ENCODE results near the gene FOXI2.

The FOXI2 gene

DNA sequence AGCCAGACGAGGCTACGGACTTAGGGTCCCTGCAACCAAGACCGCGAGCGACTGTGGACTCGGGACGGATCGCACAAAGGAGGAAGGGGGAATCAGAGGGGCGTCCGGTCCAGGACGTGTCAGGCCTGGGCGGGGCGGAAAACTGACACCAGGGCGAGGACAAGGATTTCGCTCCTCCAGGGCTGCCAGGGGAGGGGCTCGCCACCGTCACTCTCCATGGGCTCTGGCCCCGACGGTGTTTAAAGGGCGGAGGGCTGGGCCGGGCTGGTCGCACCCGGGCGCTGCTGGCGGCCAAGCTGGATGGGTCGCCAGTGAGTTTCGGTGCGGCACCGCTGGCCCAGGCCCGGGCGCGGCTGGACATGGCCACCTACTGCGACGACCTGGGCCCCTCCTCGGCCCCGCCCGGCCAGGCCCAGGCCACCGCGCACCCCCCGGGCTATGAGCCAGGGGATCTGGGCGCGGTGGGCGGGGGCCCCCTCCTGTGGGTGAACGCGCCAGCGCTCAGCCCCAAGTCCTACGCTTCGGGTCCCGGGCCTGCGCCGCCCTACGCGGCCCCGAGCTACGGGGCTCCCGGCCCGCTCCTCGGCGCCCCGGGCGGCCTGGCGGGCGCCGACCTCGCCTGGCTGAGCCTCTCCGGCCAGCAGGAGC, at the start of gene FOXI2:
Gene FOXI2 (plus strand): TSS at position 271 of the 648 bp plus-strand sequence. CDS start 89 bp downstream, at position 360.
- H3K4me3 ChIP-seq (replicated peaks; ENCODE audit: low read depth, low read length) = no peak within 1 kb of the TSS

DNA sequence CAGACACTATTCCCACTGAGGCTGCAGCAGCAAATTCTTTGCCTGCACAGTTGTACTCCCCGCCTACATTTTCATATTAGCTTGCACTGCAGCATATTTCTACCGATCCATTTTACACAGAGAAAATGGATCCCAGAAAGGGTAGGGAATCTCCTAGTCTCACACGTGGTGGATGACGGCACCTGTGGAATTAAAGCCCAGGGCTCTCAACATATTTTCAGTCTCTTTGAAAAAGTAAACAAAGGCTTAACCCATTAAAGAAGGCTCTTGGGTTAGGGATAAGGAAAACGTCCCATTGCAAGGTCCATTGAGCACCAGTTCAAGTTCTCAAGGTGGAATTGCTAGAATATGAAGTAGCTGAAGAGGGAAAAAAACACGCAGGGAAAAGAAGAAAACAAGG, 49.4 kb upstream of the FOXI2 start:
- H3K4me3 ChIP-seq (replicated peaks; ENCODE audit: low read depth, low read length) = no peak overlapping the region
- TF ChIP-seq, protein P1, sequence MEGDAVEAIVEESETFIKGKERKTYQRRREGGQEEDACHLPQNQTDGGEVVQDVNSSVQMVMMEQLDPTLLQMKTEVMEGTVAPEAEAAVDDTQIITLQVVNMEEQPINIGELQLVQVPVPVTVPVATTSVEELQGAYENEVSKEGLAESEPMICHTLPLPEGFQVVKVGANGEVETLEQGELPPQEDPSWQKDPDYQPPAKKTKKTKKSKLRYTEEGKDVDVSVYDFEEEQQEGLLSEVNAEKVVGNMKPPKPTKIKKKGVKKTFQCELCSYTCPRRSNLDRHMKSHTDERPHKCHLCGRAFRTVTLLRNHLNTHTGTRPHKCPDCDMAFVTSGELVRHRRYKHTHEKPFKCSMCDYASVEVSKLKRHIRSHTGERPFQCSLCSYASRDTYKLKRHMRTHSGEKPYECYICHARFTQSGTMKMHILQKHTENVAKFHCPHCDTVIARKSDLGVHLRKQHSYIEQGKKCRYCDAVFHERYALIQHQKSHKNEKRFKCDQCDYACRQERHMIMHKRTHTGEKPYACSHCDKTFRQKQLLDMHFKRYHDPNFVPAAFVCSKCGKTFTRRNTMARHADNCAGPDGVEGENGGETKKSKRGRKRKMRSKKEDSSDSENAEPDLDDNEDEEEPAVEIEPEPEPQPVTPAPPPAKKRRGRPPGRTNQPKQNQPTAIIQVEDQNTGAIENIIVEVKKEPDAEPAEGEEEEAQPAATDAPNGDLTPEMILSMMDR (IDR thresholded peaks at IDR 0.05; ENCODE audit: low read depth, low read length, missing control alignments) = no peak
- DNase-seq (ENCODE audit: extremely low read depth, low read depth) = no peak

More for the DNA sequence above, at the start of gene FOXI2:
- no peak for DNase-seq (ENCODE audit: extremely low read depth, low read depth)
- TF ChIP-seq, protein P1 (IDR thresholded peaks at IDR 0.05; ENCODE audit: low read depth, low read length, missing control alignments) = no peak

DNA sequence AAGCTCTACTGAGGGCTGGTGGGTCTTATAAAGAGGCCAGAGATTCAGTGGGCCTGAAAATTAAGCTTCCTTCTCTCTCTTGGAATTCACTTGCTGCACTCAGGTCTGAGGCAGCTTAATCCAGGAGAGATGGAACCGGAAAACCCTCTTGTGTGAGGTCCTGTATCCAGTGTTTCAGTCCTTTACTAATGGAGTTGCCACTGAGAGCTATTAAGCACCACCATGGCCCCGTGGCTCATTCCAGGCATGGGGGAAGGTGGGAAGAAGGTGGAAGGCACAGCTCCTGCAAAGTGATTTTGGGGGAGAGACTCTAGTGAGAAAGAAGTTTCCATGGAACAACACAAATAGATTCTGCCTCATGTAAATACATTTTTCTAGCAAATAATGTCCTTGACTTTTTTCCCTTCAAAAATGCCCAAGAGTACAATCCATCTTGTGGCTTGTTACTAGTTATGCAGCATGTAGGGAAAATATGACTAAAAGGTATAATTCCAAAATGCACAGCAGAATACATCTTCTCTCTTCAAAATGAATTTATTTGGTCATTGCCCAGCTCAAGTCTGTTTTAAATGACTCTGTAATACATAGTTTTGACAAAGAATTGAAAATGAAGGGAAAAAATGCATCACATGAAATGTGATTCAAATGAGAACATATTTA, 46.7 kb upstream of the FOXI2 start:
- TF ChIP-seq, protein P1 (IDR thresholded peaks at IDR 0.05; ENCODE audit: low read depth, low read length, missing control alignments) = no peak
- DNase-seq (ENCODE audit: extremely low read depth, low read depth) = no peak
- no peak overlapping the region for H3K4me3 ChIP-seq (replicated peaks; ENCODE audit: low read depth, low read length)

DNA sequence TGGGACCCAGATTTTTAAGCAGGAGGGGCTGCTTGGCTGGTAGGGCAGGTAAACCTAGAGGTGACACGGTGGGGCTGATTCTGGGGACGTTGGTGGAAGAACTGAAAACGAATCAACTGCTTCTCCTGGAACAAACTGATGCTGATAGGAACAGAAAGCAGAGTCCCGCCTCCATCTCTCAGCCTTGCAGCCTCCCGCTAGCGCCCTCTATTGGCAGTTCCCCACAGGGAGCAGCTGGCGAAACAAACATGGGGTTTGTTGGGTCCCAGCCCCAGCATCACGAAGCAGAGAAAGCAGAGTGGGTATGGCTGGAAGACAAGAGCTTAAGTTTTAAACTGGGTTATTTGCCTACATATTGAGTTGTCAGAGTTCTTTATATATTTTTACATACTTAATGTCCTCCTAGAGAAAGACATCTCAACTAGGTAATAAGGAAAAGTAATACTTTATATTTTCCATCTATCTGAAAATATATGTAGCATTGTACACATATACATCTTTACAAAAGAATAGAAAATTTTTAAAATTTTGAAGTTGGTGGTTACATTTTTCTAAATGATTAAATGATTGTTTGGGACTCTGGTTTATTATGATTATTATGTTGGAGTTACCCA, 42.3 kb upstream of the FOXI2 start:
- H3K4me3 ChIP-seq (replicated peaks; ENCODE audit: low read depth, low read length) = no peak overlapping the region
- TF ChIP-seq, protein P1 (IDR thresholded peaks at IDR 0.05; ENCODE audit: low read depth, low read length, missing control alignments) = peak; percentile 58
- DNase-seq (ENCODE audit: extremely low read depth, low read depth) = no peak

DNA sequence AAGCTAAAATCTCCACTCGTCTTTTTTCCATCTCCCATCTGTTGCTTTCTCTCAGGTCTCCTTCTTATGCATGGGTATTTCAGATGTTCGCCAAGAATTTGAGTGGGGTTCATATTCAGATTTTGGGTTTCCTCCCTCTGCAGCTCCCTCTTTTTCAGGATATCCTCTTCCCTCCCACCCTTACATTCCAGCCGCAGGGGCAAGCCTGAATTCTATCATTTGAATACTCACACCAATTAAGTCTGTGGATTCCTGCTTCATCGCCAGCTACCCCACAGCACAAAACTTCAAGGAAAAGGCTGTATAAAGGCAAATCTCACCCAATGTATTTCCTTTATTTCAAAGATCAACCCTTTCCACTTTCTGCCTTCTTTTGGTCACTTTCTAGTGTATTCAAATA, 41.6 kb upstream of the FOXI2 start:
- TF ChIP-seq, protein P1 (IDR thresholded peaks at IDR 0.05; ENCODE audit: low read depth, low read length, missing control alignments) = no peak
- no peak overlapping the region for H3K4me3 ChIP-seq (replicated peaks; ENCODE audit: low read depth, low read length)
- DNase-seq (ENCODE audit: extremely low read depth, low read depth) = no peak

DNA sequence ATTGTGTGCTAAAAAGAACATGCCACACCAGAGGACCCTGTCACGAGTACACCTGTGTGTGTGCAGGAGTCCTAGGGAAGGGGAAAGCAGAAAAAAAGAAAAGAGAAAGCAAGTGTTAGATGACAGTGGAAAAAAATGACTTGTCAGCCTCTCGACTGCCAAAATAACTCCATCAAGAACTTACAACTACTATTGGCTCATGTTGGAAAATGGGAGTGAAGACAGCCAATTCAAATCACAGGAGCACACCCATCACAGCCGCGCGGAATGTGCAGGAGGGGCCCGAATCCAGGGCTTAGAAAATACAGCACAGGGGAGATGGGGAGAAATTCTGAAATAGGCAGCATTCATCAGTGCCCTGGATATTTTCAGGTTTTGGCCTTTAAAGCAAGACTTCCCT, 38.1 kb upstream of the FOXI2 start:
- DNase-seq (ENCODE audit: extremely low read depth, low read depth) = no peak
- H3K4me3 ChIP-seq (replicated peaks; ENCODE audit: low read depth, low read length) = no peak overlapping the region
- TF ChIP-seq, protein P1 (IDR thresholded peaks at IDR 0.05; ENCODE audit: low read depth, low read length, missing control alignments) = no peak
